Testis (tissue), 3 donors: ENCODE measurements around the gene BMERB1. TPM values are rescaled to one million over a fixed set of nuclear protein-coding genes. Genes with fewer than 3 reads are reported as not detected.

Source experiments
- DNase-seq: peaks from one replicate; pipeline ENCODE4 v3.0.0-alpha.2; 2019
- H3K27ac ChIP-seq, 2 donors: fragments of 200-600 bp; sonication (generic); one replicate each; pipeline ENCODE4 v1.5.1; 2019
- H3K27me3 ChIP-seq: fragments of 200-600 bp; sonication (generic); one replicate; pipeline ENCODE4 v1.5.1; 2019
- H3K36me3 ChIP-seq: fragments of 200-600 bp; sonication (generic); one replicate; pipeline ENCODE4 v1.5.1; 2017; ENCODE audit warnings: low read depth; ENCODE audit errors: missing control alignments
- H3K4me1 ChIP-seq: fragments of 200-600 bp; sonication (generic); one replicate; pipeline ENCODE4 v1.5.1; 2019
- H3K4me3 ChIP-seq, 2 donors: fragments of 200-600 bp; sonication (generic); one replicate each; pipeline ENCODE4 v1.5.1; 2017 to 2019
- H3K9me3 ChIP-seq: fragments of 200-600 bp; sonication (generic); one replicate; pipeline ENCODE4 v1.5.1; 2017
- CTCF ChIP-seq, 3 experiments: fragments of 450-650 bp in 2 of 3; fragments of 200-600 bp in 1 of 3; sonication (generic) in 1 of 3; IDR thresholded peaks; one replicate each; pipeline ENCODE4 v1.5.1; 2016 to 2019; ENCODE audit warnings: antibody characterized with exemption in 3 of 3, mild to moderate bottlenecking in 2 of 3, moderate library complexity in 1 of 3
- POLR2A ChIP-seq: fragments of 450-650 bp; IDR thresholded peaks from one replicate; pipeline ENCODE4 v1.6.1; 2017; ENCODE audit warnings: antibody characterized with exemption, mild to moderate bottlenecking, moderate library complexity
- WGBS, 2 donors: methylation state at CpG; one replicate each; pipeline ENCODE4 v1.1.5; 2018; 5-methylcytosine and 5-hydroxymethylcytosine counted together
- intact Hi-C: fragments of 100-400 bp; cut with DNase I; formaldehyde crosslinking; loops from one replicate; pipeline ENCODE4 v1.15.1; 2023; ENCODE audit warnings: low total_unique reads
- polyA plus RNA-seq: library from polyadenylated mRNA; stranded (reverse); fragments of 350-450 nt; fragmentation: Illumina TruSeq; extraction: RNeasy Lipid Tissue Mini Kit (QIAGEN cat#74804); gene quantifications from one replicate; pipeline ENCODE4 v1.2.3, GENCODE V29; 2014; ENCODE audit warnings: low read depth, low replicate concordance; ENCODE audit not compliant: insufficient read depth
- total RNA-seq, 2 donors: library from RNA; depleted of rRNA; stranded (reverse); fragments of >200 nt; gene quantifications; one replicate each; pipeline ENCODE4 v1.2.3, GENCODE V29; 2016

BMERB1 gene
- total and polyA plus RNA-seq, 3 donors from 2014 or later = 54.1 to 102 (median 63.1) TPM

GRCh38 chr16:15487336-15488284 lies 53.2 kb downstream of the BMERB1 start:
- Histone ChIP-seq H3K27me3 (no peaks in the 10 kb centered on the region), H3K4me1 (no peaks in the 10 kb centered on the region), H3K36me3 (no peaks in the 10 kb centered on the region), H3K4me3 (no peak overlapping the region), H3K9me3 (no peaks in the 10 kb centered on the region), H3K27ac (no peak overlapping the region)
- intact Hi-C loops = no loop called here
- no peak for TF ChIP-seq CTCF (IDR thresholded peaks at IDR 0.05)
- no peak for TF ChIP-seq POLR2A
- 91 to 95% methylated on average over 12 of the region's 12 CpGs for WGBS, 2 donors
- no peak for DNase-seq

GRCh38 chr16:15489016-15489415 lies 54.6 kb downstream of the BMERB1 start:
- WGBS, 2 donors = 69 to 91% methylated on average over 3 of the region's 3 CpGs
- no peak overlapping the region for H3K4me3 ChIP-seq
- H3K4me1 ChIP-seq = no peaks in the 10 kb centered on the region
- TF ChIP-seq CTCF (IDR thresholded peaks at IDR 0.05) (no peak), POLR2A (no peak)
- no peak for DNase-seq
- intact Hi-C loops = no loop called here
- H3K27ac ChIP-seq = no peak overlapping the region
- H3K27me3 ChIP-seq = no peaks in the 10 kb centered on the region
- no peaks in the 10 kb centered on the region for H3K36me3 ChIP-seq
- H3K9me3 ChIP-seq = no peaks in the 10 kb centered on the region

- no peak for DNase-seq
- no peaks in the 10 kb centered on the region for H3K36me3 ChIP-seq
- no peaks in the 10 kb centered on the region for H3K27me3 ChIP-seq
- H3K27ac ChIP-seq = no peak overlapping the region
- no peak for TF ChIP-seq CTCF (IDR thresholded peaks at IDR 0.05)
- no peak for TF ChIP-seq POLR2A
- no peak overlapping the region for H3K4me3 ChIP-seq
- WGBS, 2 donors = 96% methylated on average over 5 of the region's 5 CpGs
- no peaks in the 10 kb centered on the region for H3K4me1 ChIP-seq
- intact Hi-C loops = no loop called here
- H3K9me3 ChIP-seq = no peaks in the 10 kb centered on the region
Observed at GRCh38 chr16:15490123-15490711, 55.8 kb downstream of the BMERB1 start.

GRCh38 chr16:15491411-15491810 lies 57.0 kb downstream of the BMERB1 start:
- H3K9me3 ChIP-seq = no peaks in the 10 kb centered on the region
- intact Hi-C loops = no loop called here

More at GRCh38 chr16:15491411-15491810, 57.0 kb downstream of the BMERB1 start:
- no peak overlapping the region for H3K4me3 ChIP-seq
- H3K27me3 ChIP-seq = no peaks in the 10 kb centered on the region
- no peak overlapping the region for H3K27ac ChIP-seq
- WGBS, 2 donors = 90 to 97% methylated on average over 4 of the region's 4 CpGs
- H3K36me3 ChIP-seq = no peaks in the 10 kb centered on the region
- TF ChIP-seq POLR2A (no peak), CTCF (IDR thresholded peaks at IDR 0.05) (no peak)
- no peak for DNase-seq
- H3K4me1 ChIP-seq = no peaks in the 10 kb centered on the region
